ENCODE data around the gene HSPBP1.

Gene HSPBP1

GRCh38 chr19:55239004-55239403, 40.9 kb downstream of the HSPBP1 start (continued):
- TF ChIP-seq ZFP3 (CRISPR knock-in tag; IDR thresholded peaks at IDR 0.05) = no peak
- TF ChIP-seq ESRRG (CRISPR knock-in tag; IDR thresholded peaks at IDR 0.05) = no peak
- no peak for TF ChIP-seq TOX (CRISPR knock-in tag; IDR thresholded peaks at IDR 0.05; ENCODE audit: borderline replicate concordance)

- ATAC-seq = no peak
- TF ChIP-seq OSR1 (CRISPR knock-in tag; IDR thresholded peaks at IDR 0.05) (no peak), ZC3H10 (CRISPR knock-in tag; IDR thresholded peaks at IDR 0.05) (no peak), TCF4 (CRISPR knock-in tag; IDR thresholded peaks at IDR 0.05; ENCODE audit: borderline replicate concordance) (no peak)
Measured at GRCh38 chr19:55238030-55238429, 41.9 kb downstream of the HSPBP1 start.

GRCh38 chr19:55232986-55233385, 46.9 kb downstream of the HSPBP1 start:
- no peak for ATAC-seq
- no peak for TF ChIP-seq CSDC2 (CRISPR knock-in tag; IDR thresholded peaks at IDR 0.05)
- no peak for TF ChIP-seq ZC3H10 (CRISPR knock-in tag; IDR thresholded peaks at IDR 0.05)
- no peak for TF ChIP-seq PATZ1 (CRISPR knock-in tag; IDR thresholded peaks at IDR 0.05; ENCODE audit: borderline replicate concordance)
- no peak for TF ChIP-seq ZNF8 (CRISPR knock-in tag; IDR thresholded peaks at IDR 0.05)
- TF ChIP-seq PPARA (CRISPR knock-in tag; IDR thresholded peaks at IDR 0.05; ENCODE audit: borderline replicate concordance) = no peak
- no peak for TF ChIP-seq TCF4 (CRISPR knock-in tag; IDR thresholded peaks at IDR 0.05; ENCODE audit: borderline replicate concordance)
- TF ChIP-seq CSRNP3 (CRISPR knock-in tag; IDR thresholded peaks at IDR 0.05) = no peak
- TF ChIP-seq ZFP3 (CRISPR knock-in tag; IDR thresholded peaks at IDR 0.05) = no peak

GRCh38 chr19:55232286-55232602, 47.7 kb downstream of the HSPBP1 start:
- no peak for ATAC-seq
- TF ChIP-seq ZNF70 (CRISPR knock-in tag; IDR thresholded peaks at IDR 0.05) (no peak), TOX (CRISPR knock-in tag; IDR thresholded peaks at IDR 0.05; ENCODE audit: borderline replicate concordance) (no peak), ISL1 (CRISPR knock-in tag; IDR thresholded peaks at IDR 0.05) (no peak), ZC3H10 (CRISPR knock-in tag; IDR thresholded peaks at IDR 0.05) (no peak), CSRNP3 (CRISPR knock-in tag; IDR thresholded peaks at IDR 0.05) (no peak), PPARA (CRISPR knock-in tag; IDR thresholded peaks at IDR 0.05; ENCODE audit: borderline replicate concordance) (no peak), SNAI2 (CRISPR knock-in tag; IDR thresholded peaks at IDR 0.05) (no peak), PATZ1 (CRISPR knock-in tag; IDR thresholded peaks at IDR 0.05; ENCODE audit: borderline replicate concordance) (no peak), ZNF8 (CRISPR knock-in tag; IDR thresholded peaks at IDR 0.05) (no peak), ESRRG (CRISPR knock-in tag; IDR thresholded peaks at IDR 0.05) (no peak), TCF4 (CRISPR knock-in tag; IDR thresholded peaks at IDR 0.05; ENCODE audit: borderline replicate concordance) (no peak), ARNTL (CRISPR knock-in tag; IDR thresholded peaks at IDR 0.05; ENCODE audit: borderline replicate concordance, low read depth) (no peak), RARB (CRISPR knock-in tag; IDR thresholded peaks at IDR 0.05) (no peak)

DNA sequence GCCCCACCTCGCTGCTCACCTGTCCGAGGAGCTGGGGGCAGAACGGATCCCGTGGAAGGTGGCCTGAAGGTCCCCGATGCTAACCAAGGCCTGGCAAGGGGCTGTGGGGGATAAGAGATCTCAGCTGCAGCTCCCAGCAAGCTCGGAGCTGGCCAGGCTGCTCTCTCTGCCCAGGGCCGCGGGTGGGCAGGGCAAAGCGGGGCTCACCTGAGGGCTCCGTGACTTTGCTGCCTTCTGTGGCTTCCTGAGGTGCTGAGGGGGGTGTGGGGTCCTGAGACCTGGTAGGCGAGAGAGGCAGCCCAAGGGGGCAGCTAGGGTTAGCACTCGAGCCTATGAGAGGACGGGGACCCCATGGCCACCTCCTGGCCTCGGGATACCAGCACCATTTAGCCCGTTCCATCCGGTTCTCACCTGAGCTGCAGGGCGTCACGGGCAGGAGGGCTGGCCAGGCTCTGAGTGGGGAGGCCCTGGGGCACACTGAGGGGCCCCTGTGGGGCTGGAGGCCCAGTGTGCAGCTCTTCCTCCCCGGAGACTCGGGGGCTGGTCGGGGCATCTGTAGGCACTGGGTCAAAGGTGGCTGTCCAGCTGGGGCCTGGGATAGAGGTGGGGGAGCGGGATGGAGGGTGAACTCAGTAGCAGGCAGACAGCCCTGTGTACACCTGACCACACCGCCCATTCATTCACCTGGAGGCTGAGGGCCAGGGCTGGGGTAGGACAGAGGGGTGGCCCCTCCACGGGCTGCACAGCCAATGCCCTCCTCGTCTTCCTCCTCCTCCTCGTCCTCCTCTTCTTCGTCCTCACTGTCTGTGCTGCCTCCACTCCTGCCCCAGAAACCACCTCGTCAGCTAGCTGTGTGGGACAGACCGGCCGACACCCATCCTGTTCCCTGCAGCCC, 48.3 kb downstream of the HSPBP1 start:
- ATAC-seq = no peak
- TF ChIP-seq CSRNP3 (CRISPR knock-in tag; IDR thresholded peaks at IDR 0.05) (no peak), ARNTL (CRISPR knock-in tag; IDR thresholded peaks at IDR 0.05; ENCODE audit: borderline replicate concordance, low read depth) (no peak), TCF4 (CRISPR knock-in tag; IDR thresholded peaks at IDR 0.05; ENCODE audit: borderline replicate concordance) (no peak), OSR1 (CRISPR knock-in tag; IDR thresholded peaks at IDR 0.05) (no peak), BACH2 (CRISPR knock-in tag; IDR thresholded peaks at IDR 0.05; ENCODE audit: borderline replicate concordance) (no peak), ZFP3 (CRISPR knock-in tag; IDR thresholded peaks at IDR 0.05) (no peak), ZNF565 (CRISPR knock-in tag; conservative IDR thresholded peaks at IDR 0.05; ENCODE audit: low read depth) (no peak), CREB5 (CRISPR knock-in tag; IDR thresholded peaks at IDR 0.05; ENCODE audit: low read depth) (no peak)
- TF ChIP-seq, protein P1, sequence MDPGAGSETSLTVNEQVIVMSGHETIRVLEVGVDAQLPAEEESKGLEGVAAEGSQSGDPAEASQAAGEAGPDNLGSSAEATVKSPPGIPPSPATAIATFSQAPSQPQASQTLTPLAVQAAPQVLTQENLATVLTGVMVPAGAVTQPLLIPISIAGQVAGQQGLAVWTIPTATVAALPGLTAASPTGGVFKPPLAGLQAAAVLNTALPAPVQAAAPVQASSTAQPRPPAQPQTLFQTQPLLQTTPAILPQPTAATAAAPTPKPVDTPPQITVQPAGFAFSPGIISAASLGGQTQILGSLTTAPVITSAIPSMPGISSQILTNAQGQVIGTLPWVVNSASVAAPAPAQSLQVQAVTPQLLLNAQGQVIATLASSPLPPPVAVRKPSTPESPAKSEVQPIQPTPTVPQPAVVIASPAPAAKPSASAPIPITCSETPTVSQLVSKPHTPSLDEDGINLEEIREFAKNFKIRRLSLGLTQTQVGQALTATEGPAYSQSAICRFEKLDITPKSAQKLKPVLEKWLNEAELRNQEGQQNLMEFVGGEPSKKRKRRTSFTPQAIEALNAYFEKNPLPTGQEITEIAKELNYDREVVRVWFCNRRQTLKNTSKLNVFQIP (CRISPR knock-in tag; IDR thresholded peaks at IDR 0.05; ENCODE audit: borderline replicate concordance, low read depth) = no peak

All from SK-N-SH treated with all-trans-retinoic acid at 6 μM for 48 hours (cell line).